ELF-1 (cell line): Measurements from ENCODE around the gene NRBP1.

ENCODE experiments used
- DNase-seq: peaks from one replicate; pipeline ENCODE4 v3.0.0-alpha.2; 2016; ENCODE audit warnings: low read depth, low spot score

The NRBP1 gene

GRCh38 chr2:27489498-27490397, 61.3 kb downstream of the NRBP1 start, which contains the start of gene IFT172:
Gene IFT172, minus strand, starts transcription at chr2:27489743. Its CDS starts 90 bp downstream, at chr2:27489653.
- DNase-seq, result peak; percentile 100
